Lower leg skin (tissue), 3 donors: ENCODE data around the gene MAPK12.

Source experiments
- CTCF ChIP-seq, 3 donors: fragments of 450-650 bp; IDR thresholded peaks; one replicate each; pipeline ENCODE4 v1.5.1; 2016; ENCODE audit warnings: antibody characterized with exemption in 3 of 3, mild to moderate bottlenecking in 3 of 3, moderate library complexity in 2 of 3
- POLR2A ChIP-seq, 2 donors: fragments of 450-650 bp; IDR thresholded peaks; one replicate each; pipeline ENCODE4 v1.6.1; 2016 to 2017; ENCODE audit warnings: antibody characterized with exemption in 2 of 2, mild to moderate bottlenecking in 1 of 2, moderate library complexity in 1 of 2

DNA sequence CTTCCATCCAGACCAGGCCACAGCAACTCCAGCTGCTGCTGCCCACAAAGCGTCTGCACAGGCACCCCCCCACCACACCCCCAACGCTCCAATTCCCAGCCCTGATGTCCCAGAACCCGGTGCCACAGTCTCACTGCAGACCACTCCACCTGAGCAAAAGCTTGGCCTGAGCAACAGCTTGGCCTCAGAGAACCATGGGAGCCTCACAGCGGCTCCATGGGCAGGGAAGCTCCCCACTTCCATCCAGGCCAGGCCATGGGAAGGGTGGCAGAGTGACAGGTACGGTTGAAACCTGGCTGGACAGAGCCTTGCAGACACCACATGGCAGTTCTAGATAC, 32.8 kb upstream of the MAPK12 start:
- TF ChIP-seq CTCF (IDR thresholded peaks at IDR 0.05), result no peak
- no peak for TF ChIP-seq POLR2A (IDR thresholded peaks at IDR 0.05)
